H1 (cell line): ENCODE results near the gene SCN4A. TPM values are rescaled to one million over a fixed set of nuclear protein-coding genes. Genes with fewer than 3 reads are reported as not detected.

Experiments
- CTCF ChIA-PET: fragments of 300-600 bp; sonication (Branson Sonifier 250); formaldehyde crosslinking; loops from one replicate; lab custom pipeline; 2021; ENCODE audit not compliant: partially characterized antibody; lab: Charles Lee
- POLR2A ChIA-PET: fragments of 300-600 bp; sonication (Branson Sonifier 250); formaldehyde crosslinking; loops from one replicate; lab custom pipeline; 2021; ENCODE audit warnings: inconsistent platforms; ENCODE audit not compliant: partially characterized antibody; lab: Charles Lee
- DNase-seq, 2 experiments: peaks; one replicate each; pipeline versions ENCODE4 v3.0.0 to v3.0.0-alpha.2; 2010 to 2022; ENCODE audit warnings: low spot score in 2 of 2, low read depth in 1 of 2, mixed read lengths in 1 of 2
- FAIRE-seq: peaks from 2 replicates; lab custom pipeline; 2011; peaks lifted over from hg19 to GRCh38; lab: Jason Lieb, UNC
- H2AFZ ChIP-seq: 2 replicates; pipeline ENCODE4 v1.8.1; 2012; ENCODE audit warnings: low read length, inconsistent platforms
- H2AK5ac ChIP-seq: 2 replicates; pipeline ENCODE4 v1.6.1; 2013; ENCODE audit warnings: low read depth, low read length
- H2BK120ac ChIP-seq: replicated peaks from 2 replicates; pipeline ENCODE3; 2013; ENCODE audit warnings: low read depth, low read length, inconsistent platforms
- H2BK12ac ChIP-seq: 2 replicates; pipeline ENCODE4 v1.6.1; 2013; ENCODE audit warnings: low read depth, low read length
- H2BK15ac ChIP-seq: 2 replicates; pipeline ENCODE4 v1.6.1; 2013; ENCODE audit warnings: low read length
- H2BK20ac ChIP-seq: 2 replicates; pipeline ENCODE4 v1.6.1; 2013; ENCODE audit warnings: low read length
- H2BK5ac ChIP-seq: 2 replicates; pipeline ENCODE4 v1.6.1; 2013; ENCODE audit warnings: low read depth, low read length
- H3K14ac ChIP-seq: 2 replicates; pipeline ENCODE4 v1.6.1; 2013; ENCODE audit warnings: inconsistent platforms; ENCODE audit not compliant: insufficient read length
- H3K18ac ChIP-seq: 2 replicates; pipeline ENCODE4 v1.6.1; 2013; ENCODE audit warnings: low read length; ENCODE audit errors: extremely low read depth
- H3K23ac ChIP-seq: 2 replicates; pipeline ENCODE4 v1.6.1; 2013; ENCODE audit warnings: inconsistent platforms; ENCODE audit not compliant: insufficient read length
- H3K23me2 ChIP-seq: 2 replicates; pipeline ENCODE4 v1.6.1; 2013; ENCODE audit warnings: low read depth, low read length
- H3K27ac ChIP-seq: 2 replicates; pipeline ENCODE4 v1.6.1; 2011; ENCODE audit warnings: low read depth, low read length, inconsistent platforms
- H3K27me3 ChIP-seq, 4 experiments: replicated peaks in 1 of 4; 1 replicate in 1 of 4; 2 replicates in 3 of 4; pipeline versions ENCODE4 v1.6.1 to v1.8.1; 2011 to 2013; ENCODE audit warnings: low read length in 3 of 4, mild to moderate bottlenecking in 3 of 4, inconsistent platforms in 2 of 4, mixed read lengths in 2 of 4, moderate library complexity in 1 of 4; ENCODE audit not compliant: control insufficient read depth in 3 of 4, insufficient read depth in 3 of 4; ENCODE audit errors: extremely low read depth in 1 of 4
- H3K36me3 ChIP-seq, 4 experiments: 2 replicates each; pipeline versions ENCODE4 v1.6.1 to v1.8.1; 2011 to 2013; ENCODE audit warnings: mild to moderate bottlenecking in 4 of 4, low read length in 3 of 4, moderate library complexity in 2 of 4, control low read depth in 1 of 4, inconsistent platforms in 1 of 4; ENCODE audit not compliant: insufficient read depth in 4 of 4, control insufficient read depth in 2 of 4
- H3K4ac ChIP-seq: replicated peaks from 2 replicates; pipeline ENCODE3; 2013; ENCODE audit warnings: low read length, low read depth, mixed read lengths, inconsistent platforms; ENCODE audit not compliant: insufficient read length
- H3K4me1 ChIP-seq, 4 experiments: replicated peaks in 1 of 4; 1 replicate in 1 of 4; 2 replicates in 3 of 4; pipeline versions ENCODE4 v1.6.1 to v1.8.1; 2011 to 2013; ENCODE audit warnings: low read length in 3 of 4, inconsistent platforms in 2 of 4, mixed read lengths in 1 of 4; ENCODE audit not compliant: insufficient read depth in 4 of 4, control insufficient read depth in 3 of 4
- H3K4me2 ChIP-seq, 2 experiments: 2 replicates each; pipeline versions ENCODE4 v1.6.1 to v1.8.1; 2011 to 2013; ENCODE audit warnings: low read depth in 2 of 2, low read length in 2 of 2, control low read depth in 1 of 2, inconsistent platforms in 1 of 2, mild to moderate bottlenecking in 1 of 2; ENCODE audit not compliant: insufficient read depth in 1 of 2
- H3K4me3 ChIP-seq, 4 experiments: fragments of 200-600, 300-600 bp in 1 of 4; sonication (generic), shearing (Covaris generic), sonication (Bioruptor Twin) in 1 of 4; 2 replicates each; pipeline versions ENCODE4 v1.5.1 to v1.8.1; 2011 to 2016; ENCODE audit warnings: low read length in 4 of 4, low read depth in 3 of 4, control low read depth in 2 of 4, inconsistent platforms in 2 of 4, mild to moderate bottlenecking in 2 of 4, mixed read lengths in 1 of 4, moderate library complexity in 1 of 4; ENCODE audit not compliant: insufficient read depth in 2 of 4; ENCODE audit errors: extremely low read depth in 1 of 4
- H3K56ac ChIP-seq: replicated peaks from 2 replicates; pipeline ENCODE3; 2013; ENCODE audit warnings: low read depth, mild to moderate bottlenecking, mixed read lengths, low read length, inconsistent platforms; ENCODE audit not compliant: insufficient read length
- H3K79me1 ChIP-seq: 2 replicates; pipeline ENCODE4 v1.6.1; 2013; ENCODE audit warnings: low read depth, low read length, control low read depth
- H3K79me2 ChIP-seq, 2 experiments: 2 replicates each; pipeline versions ENCODE4 v1.6.1 to v1.8.1; 2012 to 2013; ENCODE audit warnings: low read length in 2 of 2, mild to moderate bottlenecking in 2 of 2, inconsistent platforms in 1 of 2; ENCODE audit not compliant: insufficient read depth in 2 of 2, control insufficient read depth in 1 of 2
- H3K9ac ChIP-seq, 4 experiments: replicated peaks in 1 of 4; 1 replicate in 1 of 4; 2 replicates in 3 of 4; pipeline versions ENCODE4 v1.6.1 to v1.8.1; 2011 to 2013; ENCODE audit warnings: low read depth in 3 of 4, low read length in 3 of 4, control low read depth in 2 of 4, mild to moderate bottlenecking in 2 of 4, moderate library complexity in 2 of 4, inconsistent platforms in 1 of 4; ENCODE audit errors: extremely low read depth in 1 of 4
- H3K9me3 ChIP-seq, 2 experiments: 2 replicates each; pipeline versions ENCODE4 v1.6.1 to v1.8.1; 2012 to 2013; ENCODE audit warnings: mild to moderate bottlenecking in 2 of 2, moderate library complexity in 2 of 2, control low read depth in 1 of 2, inconsistent platforms in 1 of 2, low read depth in 1 of 2, low read length in 1 of 2, mixed read lengths in 1 of 2; ENCODE audit not compliant: insufficient read depth in 2 of 2
- H4K20me1 ChIP-seq, 2 experiments: replicated peaks in 1 of 2; 2 replicates each; pipeline versions ENCODE3 to v1.8.1; 2011 to 2013; ENCODE audit warnings: inconsistent platforms in 2 of 2, low read length in 2 of 2, mild to moderate bottlenecking in 1 of 2; ENCODE audit not compliant: insufficient read depth in 2 of 2, control insufficient read depth in 1 of 2
- H4K5ac ChIP-seq: 2 replicates; pipeline ENCODE4 v1.6.1; 2013; ENCODE audit warnings: low read length, low read depth, mixed read lengths, inconsistent platforms; ENCODE audit not compliant: insufficient read length
- H4K8ac ChIP-seq: 2 replicates; pipeline ENCODE4 v1.8.0; 2013; ENCODE audit warnings: mild to moderate bottlenecking, moderate library complexity, low read length, inconsistent platforms; ENCODE audit not compliant: insufficient read depth; ENCODE audit errors: extremely low read depth
- H4K91ac ChIP-seq: replicated peaks from 2 replicates; pipeline ENCODE3; 2013; ENCODE audit warnings: low read length, mixed read lengths, inconsistent platforms; ENCODE audit not compliant: insufficient read length
- ASH2L ChIP-seq: fragments of 200-600, 300-600 bp; sonication (generic); IDR thresholded peaks from one replicate; pipeline ENCODE4 v1.7.1; 2017; ENCODE audit warnings: low read length
- CEBPB ChIP-seq: IDR thresholded peaks from 2 replicates; pipeline ENCODE4 v1.6.1; 2012; ENCODE audit warnings: low read depth, low read length
- GABPA ChIP-seq: IDR thresholded peaks from 2 replicates; pipeline ENCODE4 v1.6.1; 2011; ENCODE audit warnings: mild to moderate bottlenecking, low read length, moderate library complexity, borderline replicate concordance; ENCODE audit not compliant: insufficient read depth
- MAFK ChIP-seq: IDR thresholded peaks from 2 replicates; pipeline ENCODE4 v1.6.1; 2012; ENCODE audit warnings: low read depth, mild to moderate bottlenecking, improper control_type of control experiment, low read length
- SAP30 ChIP-seq: fragments of 300-600 bp; sonication (generic); IDR thresholded peaks from 2 replicates; pipeline ENCODE4 v1.7.1; 2012; ENCODE audit warnings: low read length, moderate library complexity, mild to moderate bottlenecking, inconsistent platforms; ENCODE audit not compliant: insufficient read depth, insufficient replicate concordance
- SIRT6 ChIP-seq: IDR thresholded peaks from one replicate; pipeline ENCODE4 v1.7.1; 2012; ENCODE audit warnings: low read length, inconsistent platforms
- SP1 ChIP-seq: IDR thresholded peaks from 2 replicates; pipeline ENCODE4 v1.6.1; 2011; ENCODE audit warnings: low read depth, low read length
- SUZ12 ChIP-seq: fragments of 200-600 bp; sonication (generic); IDR thresholded peaks from 2 replicates; pipeline ENCODE4 v1.6.1; 2012; ENCODE audit warnings: mild to moderate bottlenecking, inconsistent platforms, low read length, moderate library complexity, mixed read lengths
- TBP ChIP-seq: IDR thresholded peaks from 2 replicates; pipeline ENCODE4 v1.6.1; 2011; ENCODE audit warnings: low read depth, low read length, improper control_type of control experiment
- WGBS, 2 experiments: shearing (Covaris generic) in 1 of 2; methylation state at CpG; one replicate each; pipeline versions ENCODE4 v1.1.6 to v1.1.7; 2013 to 2015; ENCODE audit warnings: low lambda C conversion rate in 2 of 2, mixed read lengths in 2 of 2, inconsistent platforms in 1 of 2, low coverage in 1 of 2, missing lambda C conversion rate in 1 of 2; ENCODE audit not compliant: insufficient replicate concordance in 2 of 2, insufficient coverage in 1 of 2, insufficient read length in 1 of 2; ENCODE audit errors: extremely low coverage in 1 of 2, missing lambda C conversion rate in 1 of 2; 5-methylcytosine and 5-hydroxymethylcytosine counted together
- polyA plus RNA-seq, 7 experiments: library from polyadenylated mRNA; depleted of rRNA in 3 of 7; stranded (reverse) in 5 of 7; unstranded in 2 of 7; fragments of >200 nt in 5 of 7; fragments of 200-250 nt in 2 of 7; gene quantifications; 1 replicate in 5 of 7; 2 replicates in 1 of 7; 4 replicates in 1 of 7; pipeline versions ENCODE4 v1.2.1 to v1.2.3, GENCODE V29; 2011 to 2013; ENCODE audit warnings: missing spikeins in 2 of 7, mixed read lengths in 2 of 7
- total RNA-seq: library from RNA; stranded (reverse); fragmentation: NEBNext Ultra II Directional; extraction: Animal tissue kit (Norgen Biotek cat#: 25700); gene quantifications from 2 replicates; pipeline ENCODE4 v1.2.1, GENCODE V29; 2021

SCN4A gene
- total and polyA plus RNA-seq, 2 of the 8 experiments (the other 6 are each of a cell fraction or from before 2014, with no cell fraction given): 5.0 to 8.5 TPM

DNA sequence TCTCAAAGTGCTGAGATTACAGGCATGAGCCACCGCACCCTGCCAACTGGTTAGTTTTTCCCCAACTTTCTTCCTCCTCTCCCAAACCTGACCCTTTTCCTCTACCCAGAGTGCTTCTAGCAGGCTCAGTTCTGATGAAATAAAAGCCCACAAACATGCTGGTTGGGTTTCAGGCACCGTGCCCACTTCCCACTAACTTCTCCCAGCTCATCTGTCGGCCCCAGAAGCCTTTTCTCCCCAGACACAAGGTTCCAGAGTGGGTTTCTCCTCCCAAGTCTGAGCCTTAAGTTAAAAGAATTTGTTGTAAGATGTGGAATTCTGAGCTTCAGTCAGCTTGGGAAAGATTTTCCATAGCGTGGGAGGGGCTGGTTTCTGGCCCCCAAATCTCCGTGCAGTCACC, 11.5 kb upstream of the SCN4A start:
- H3K79me2 ChIP-seq: no peaks in the 10 kb centered on the region
- 0 out of 4 replicates have a peak, but pooled peaks cover 4% of the 10 kb centered on the region in 2 experiments for H3K9me3 ChIP-seq
- H3K36me3 ChIP-seq: no peaks in the 10 kb centered on the region
- FAIRE-seq (no peak), DNase-seq (no peak)
- H3K23ac ChIP-seq: no peak overlapping the region
- H3K18ac ChIP-seq: no peak overlapping the region
- no peak overlapping the region for H2AK5ac ChIP-seq
- no peak overlapping the region for H4K91ac ChIP-seq
- 85% methylated on average over 5 of the region's 5 CpGs; no CpG with 5 or more reads in 1 of the 2 experiments for WGBS, 2 experiments
- H3K4me2 ChIP-seq: no peak overlapping the region
- no peak overlapping the region for H2BK120ac ChIP-seq
- no peaks in the 10 kb centered on the region for H3K23me2 ChIP-seq
- no peak overlapping the region for H2BK20ac ChIP-seq
- H3K79me1 ChIP-seq: no peaks in the 10 kb centered on the region
- H2BK12ac ChIP-seq: no peak overlapping the region
- peaks cover 0 to 11% (median 6%) of the 10 kb centered on the region in 4 experiments; a peak in 6 of 7 replicates for H3K4me1 ChIP-seq
- no peak overlapping the region for H3K56ac ChIP-seq
- no peaks in the 10 kb centered on the region; a peak in 1 of 7 replicates for H3K27me3 ChIP-seq
- no peak overlapping the region for H2BK15ac ChIP-seq
- H3K9ac ChIP-seq: no peak overlapping the region
- no peak overlapping the region for H3K4me3 ChIP-seq
- no peaks in the 10 kb centered on the region for H4K20me1 ChIP-seq
- H3K4ac ChIP-seq: no peak overlapping the region
- no peak overlapping the region for H4K5ac ChIP-seq
- H3K27ac ChIP-seq: no peak overlapping the region
- H2AFZ ChIP-seq: no peak overlapping the region
- no peak overlapping the region for H2BK5ac ChIP-seq
- ChIA-PET CTCF (interaction anchor here (0.8 to 18.4 kb wide), 16 partner anchors 8 to 99 kb away, joined by 3 to 219 read pairs (median 5); partner anchors contain the start of genes CSHL1, GH1, ICAM2 and PRR29), POLR2A (interaction anchor here (0.7 kb wide), 1 partner anchor 54 kb away, joined by 3 read pairs; no protein-coding TSS in a partner anchor)
- no peak overlapping the region for H3K14ac ChIP-seq
- H4K8ac ChIP-seq: no peak overlapping the region
- TF ChIP-seq SP1 (no peak), SIRT6 (no peak), CEBPB (no peak), ASH2L (no peak), SUZ12 (no peak), SAP30 (no peak), MAFK (no peak), TBP (no peak), GABPA (no peak)
